Vagina (tissue), 2 donors: ENCODE measurements around the gene GNAO1. TPM values are rescaled to one million over a fixed set of nuclear protein-coding genes. Genes with fewer than 3 reads are reported as not detected.

Experiments used
- DNase-seq, 2 donors: peaks; one replicate each; pipeline ENCODE4 v3.0.0-alpha.2; 2017; ENCODE audit errors: extremely low spot score in 2 of 2
- H3K27ac ChIP-seq: fragments of 200-600 bp; sonication (generic); one replicate; pipeline ENCODE4 v1.5.1; 2019
- H3K27me3 ChIP-seq: fragments of 200-600 bp; sonication (generic); one replicate; pipeline ENCODE4 v1.5.1; 2019
- H3K36me3 ChIP-seq, 2 donors: fragments of 200-600 bp; sonication (generic); one replicate each; pipeline ENCODE4 v1.5.1; 2017 to 2019
- H3K4me1 ChIP-seq: fragments of 200-600 bp; sonication (generic); one replicate; pipeline ENCODE4 v1.5.1; 2019
- H3K4me3 ChIP-seq, 2 donors: fragments of 200-600 bp; sonication (generic); 1 replicate in 1 of 2; 2 replicates in 1 of 2; pipeline ENCODE4 v1.5.1; 2016 to 2019
- H3K9me3 ChIP-seq: fragments of 200-600 bp; sonication (generic); one replicate; pipeline ENCODE4 v1.5.1; 2019
- POLR2A ChIP-seq, 2 donors: fragments of 450-650 bp; IDR thresholded peaks; one replicate each; pipeline ENCODE4 v1.6.1; 2017; ENCODE audit warnings: antibody characterized with exemption in 2 of 2, mild to moderate bottlenecking in 2 of 2, moderate library complexity in 2 of 2
- POLR2AphosphoS5 ChIP-seq, 2 donors: sonication (generic); formaldehyde crosslinking; IDR thresholded peaks; one replicate each; pipeline ENCODE4 v1.9.0; 2017; ENCODE audit warnings: antibody characterized with exemption in 2 of 2, mild to moderate bottlenecking in 2 of 2, low read depth in 1 of 2; ENCODE audit not compliant: insufficient read depth in 1 of 2
- intact Hi-C: fragments of 100-400 bp; cut with DNase I; formaldehyde crosslinking; loops from one replicate; pipeline ENCODE4 v1.15.1; 2023
- total RNA-seq: library from RNA; depleted of rRNA; stranded (reverse); fragments of >200 nt; gene quantifications from one replicate; pipeline ENCODE4 v1.2.3, GENCODE V29; 2016
- TF ChIP-seq, protein P1 (sequence below), 3 experiments: fragments of 450-650 bp in 2 of 3; fragments of 200-600 bp in 1 of 3; sonication (generic) in 1 of 3; IDR thresholded peaks; one replicate each; pipeline ENCODE4 v1.5.1; 2017 to 2019; ENCODE audit warnings: antibody characterized with exemption in 3 of 3, mild to moderate bottlenecking in 2 of 3, moderate library complexity in 2 of 3

GNAO1 gene
- total RNA-seq, 1 donor from 2014 or later = 16.2 TPM

DNA sequence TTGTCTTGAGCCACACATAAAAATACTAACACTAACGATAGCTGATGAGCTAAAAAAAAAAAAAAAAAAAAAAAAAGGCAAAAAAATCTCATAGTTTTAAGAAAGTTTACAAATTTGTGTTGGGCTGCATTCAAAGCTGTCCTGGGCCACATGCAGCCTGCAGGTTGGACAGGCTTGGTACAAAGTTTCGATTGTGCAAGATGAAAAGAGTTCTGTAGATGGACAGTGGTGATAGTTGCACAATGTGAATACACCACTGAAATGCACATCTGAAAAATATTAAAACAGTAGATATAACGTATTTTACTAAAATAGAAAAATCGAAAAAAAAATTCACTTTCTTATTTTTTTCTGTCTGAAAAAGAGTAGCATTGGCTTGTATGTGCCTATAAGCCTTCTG is 191.2 kb downstream of the GNAO1 start:
- Histone ChIP-seq H3K9me3 (peaks cover 7% of the 10 kb centered on the region), H3K4me3 (no peak overlapping the region), H3K36me3 (peaks cover 0 to 87% of the 10 kb centered on the region in 2 donors), H3K4me1 (no peaks in the 10 kb centered on the region), H3K27ac (no peak overlapping the region), H3K27me3 (no peaks in the 10 kb centered on the region)
- no peak for DNase-seq
- TF ChIP-seq POLR2AphosphoS5 (IDR thresholded peaks at IDR 0.05; ENCODE audit: insufficient read depth in 1 of 2, low read depth in 1 of 2) = no peak
- TF ChIP-seq, protein P1, sequence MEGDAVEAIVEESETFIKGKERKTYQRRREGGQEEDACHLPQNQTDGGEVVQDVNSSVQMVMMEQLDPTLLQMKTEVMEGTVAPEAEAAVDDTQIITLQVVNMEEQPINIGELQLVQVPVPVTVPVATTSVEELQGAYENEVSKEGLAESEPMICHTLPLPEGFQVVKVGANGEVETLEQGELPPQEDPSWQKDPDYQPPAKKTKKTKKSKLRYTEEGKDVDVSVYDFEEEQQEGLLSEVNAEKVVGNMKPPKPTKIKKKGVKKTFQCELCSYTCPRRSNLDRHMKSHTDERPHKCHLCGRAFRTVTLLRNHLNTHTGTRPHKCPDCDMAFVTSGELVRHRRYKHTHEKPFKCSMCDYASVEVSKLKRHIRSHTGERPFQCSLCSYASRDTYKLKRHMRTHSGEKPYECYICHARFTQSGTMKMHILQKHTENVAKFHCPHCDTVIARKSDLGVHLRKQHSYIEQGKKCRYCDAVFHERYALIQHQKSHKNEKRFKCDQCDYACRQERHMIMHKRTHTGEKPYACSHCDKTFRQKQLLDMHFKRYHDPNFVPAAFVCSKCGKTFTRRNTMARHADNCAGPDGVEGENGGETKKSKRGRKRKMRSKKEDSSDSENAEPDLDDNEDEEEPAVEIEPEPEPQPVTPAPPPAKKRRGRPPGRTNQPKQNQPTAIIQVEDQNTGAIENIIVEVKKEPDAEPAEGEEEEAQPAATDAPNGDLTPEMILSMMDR (IDR thresholded peaks at IDR 0.05) = no peak
- no peak for TF ChIP-seq POLR2A (IDR thresholded peaks at IDR 0.05)
- intact Hi-C loops = no loop called here

DNA sequence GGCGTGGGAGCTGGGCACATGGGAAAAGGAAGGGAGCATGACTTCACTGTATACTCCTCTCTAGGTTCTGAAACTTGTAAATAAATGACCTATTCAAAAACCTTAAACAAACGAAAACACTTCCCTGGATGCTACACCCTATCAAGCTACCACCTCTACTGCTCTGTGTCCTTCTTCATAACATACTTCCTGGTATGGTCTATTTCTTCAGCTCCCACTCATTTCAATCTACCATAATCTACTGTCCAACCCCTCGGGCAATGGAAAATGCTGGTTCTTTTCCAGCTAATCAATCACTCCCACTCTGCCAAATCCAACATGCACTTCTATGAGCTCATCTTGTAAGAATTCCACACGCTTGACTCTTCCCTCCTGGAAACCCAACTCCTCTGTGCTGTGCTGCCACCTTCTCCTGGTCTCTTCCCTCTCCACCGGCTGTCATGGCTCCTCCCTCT is 191.6 kb downstream of the GNAO1 start:
- H3K9me3 ChIP-seq = peaks cover 7% of the 10 kb centered on the region
- no peak for DNase-seq
- H3K4me1 ChIP-seq = no peaks in the 10 kb centered on the region
- peaks cover 0 to 91% of the 10 kb centered on the region in 2 donors for H3K36me3 ChIP-seq
- H3K27me3 ChIP-seq = no peaks in the 10 kb centered on the region
- H3K4me3 ChIP-seq = no peak overlapping the region
- intact Hi-C loops = no loop called here
- TF ChIP-seq, protein P1 (IDR thresholded peaks at IDR 0.05) = no peak
- TF ChIP-seq POLR2A (IDR thresholded peaks at IDR 0.05) (no peak), POLR2AphosphoS5 (IDR thresholded peaks at IDR 0.05; ENCODE audit: insufficient read depth in 1 of 2, low read depth in 1 of 2) (no peak)
- no peak overlapping the region for H3K27ac ChIP-seq

DNA sequence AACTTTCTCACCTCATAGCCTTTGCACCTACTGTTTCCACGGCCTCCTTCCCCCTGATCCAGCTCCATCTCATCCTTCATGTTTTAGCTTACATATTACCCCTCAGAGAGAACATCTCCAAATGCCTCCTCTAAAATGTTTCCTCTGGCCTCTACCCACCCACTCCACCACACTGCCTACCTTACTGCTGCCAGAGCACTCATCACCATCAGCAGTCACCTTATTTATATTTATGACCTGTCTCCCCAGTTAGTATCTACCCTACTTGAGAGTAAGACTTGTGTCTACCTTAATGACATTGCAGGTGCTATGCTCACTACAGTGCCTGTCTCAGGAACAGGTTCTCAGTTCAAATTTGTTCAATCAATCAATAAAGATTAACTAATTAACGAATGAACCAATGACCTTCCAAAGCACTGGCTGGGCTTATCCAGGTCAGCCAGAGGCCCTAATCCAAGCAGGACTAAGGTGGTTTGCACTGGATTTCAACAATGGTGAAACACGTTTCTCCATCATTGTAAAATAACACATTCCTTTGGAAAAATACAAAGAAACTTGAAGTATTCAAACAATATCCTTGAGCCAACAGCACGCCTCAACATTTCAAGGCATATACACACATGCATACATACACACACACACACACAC is 192.9 kb downstream of the GNAO1 start:
- intact Hi-C loops = no loop called here
- no peaks in the 10 kb centered on the region for H3K27me3 ChIP-seq
- no peak for TF ChIP-seq POLR2AphosphoS5 (IDR thresholded peaks at IDR 0.05; ENCODE audit: insufficient read depth in 1 of 2, low read depth in 1 of 2)
- TF ChIP-seq, protein P1 (IDR thresholded peaks at IDR 0.05) = no peak
- no peak for TF ChIP-seq POLR2A (IDR thresholded peaks at IDR 0.05)
- H3K9me3 ChIP-seq = peaks cover 7% of the 10 kb centered on the region
- H3K36me3 ChIP-seq = peaks cover 0 to 96% of the 10 kb centered on the region in 2 donors
- no peaks in the 10 kb centered on the region for H3K4me1 ChIP-seq
- H3K4me3 ChIP-seq = no peak overlapping the region
- no peak overlapping the region for H3K27ac ChIP-seq
- no peak for DNase-seq

DNA sequence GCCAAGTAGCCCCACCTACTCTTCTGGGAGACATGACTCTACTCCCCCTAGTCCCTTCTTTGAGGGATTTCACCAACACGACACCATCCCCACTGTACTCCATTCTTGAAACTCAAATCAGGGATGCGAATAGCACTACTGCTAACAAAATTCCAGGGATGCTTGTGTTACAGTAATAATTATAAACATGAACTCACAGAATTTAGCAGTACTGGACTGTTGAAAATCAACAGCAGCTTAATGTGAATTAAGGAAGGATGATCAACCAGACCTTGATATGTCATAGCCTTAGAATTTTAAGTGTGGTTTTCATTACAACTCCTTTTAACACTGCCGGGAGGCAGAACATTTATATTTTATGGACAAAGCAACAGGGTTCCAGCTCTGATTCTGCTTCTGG is 196.1 kb downstream of the GNAO1 start:
- H3K36me3 ChIP-seq = peaks cover 0 to 85% of the 10 kb centered on the region in 2 donors
- H3K4me3 ChIP-seq = no peak overlapping the region
- DNase-seq = no peak
- H3K27ac ChIP-seq = no peak overlapping the region
- H3K27me3 ChIP-seq = no peaks in the 10 kb centered on the region
- no peaks in the 10 kb centered on the region for H3K9me3 ChIP-seq
- intact Hi-C loops = no loop called here
- H3K4me1 ChIP-seq = no peaks in the 10 kb centered on the region
- TF ChIP-seq POLR2AphosphoS5 (IDR thresholded peaks at IDR 0.05; ENCODE audit: insufficient read depth in 1 of 2, low read depth in 1 of 2) = no peak
- TF ChIP-seq POLR2A (IDR thresholded peaks at IDR 0.05) = no peak
- TF ChIP-seq, protein P1 (IDR thresholded peaks at IDR 0.05) = no peak

DNA sequence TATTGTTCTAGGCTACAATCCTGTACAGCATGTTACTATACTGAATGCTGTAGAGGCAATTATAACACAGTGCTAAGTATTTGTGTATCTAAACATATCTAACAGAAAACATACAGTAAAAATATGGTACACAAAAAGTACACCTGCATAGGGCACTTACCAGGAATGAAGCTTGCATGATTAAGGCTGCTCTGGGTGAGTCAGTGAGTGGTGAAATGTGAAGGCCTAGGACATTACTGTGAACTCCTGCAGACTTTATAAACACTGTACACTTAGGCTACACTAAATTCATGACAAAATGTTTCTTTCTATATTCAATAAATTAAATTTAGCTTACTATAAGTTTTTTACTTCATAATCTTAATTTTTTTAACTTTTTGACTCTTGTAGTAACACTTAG is 196.9 kb downstream of the GNAO1 start:
- no peak for DNase-seq
- peaks cover 0 to 78% of the 10 kb centered on the region in 2 donors for H3K36me3 ChIP-seq
- intact Hi-C loops = no loop called here
- H3K27ac ChIP-seq = no peak overlapping the region
- no peaks in the 10 kb centered on the region for H3K9me3 ChIP-seq
- no peaks in the 10 kb centered on the region for H3K4me1 ChIP-seq
- no peaks in the 10 kb centered on the region for H3K27me3 ChIP-seq
- TF ChIP-seq, protein P1 (IDR thresholded peaks at IDR 0.05) = no peak
- TF ChIP-seq POLR2A (IDR thresholded peaks at IDR 0.05) (no peak), POLR2AphosphoS5 (IDR thresholded peaks at IDR 0.05; ENCODE audit: insufficient read depth in 1 of 2, low read depth in 1 of 2) (no peak)
- H3K4me3 ChIP-seq = no peak overlapping the region
